CMK (cell line): Measurements from ENCODE around the gene FMNL3.
A peak's percentile ranks its signal among the peaks of the same experiment; 100 is the strongest.
"Not testable (repeated sequence)": the region's sequence is repeated elsewhere in the genome, so short reads cannot be mapped to it uniquely, and the experiment has no call there.

ENCODE experiments used
- DNase-seq: peaks from one replicate; pipeline ENCODE4 v3.0.0-alpha.2; 2010; ENCODE audit warnings: low read depth

FMNL3 gene

GRCh38 chr12:49632986-49633702 is 74.1 kb downstream of the FMNL3 start:
- DNase-seq = no peak

GRCh38 chr12:49632401-49632800 is 74.8 kb downstream of the FMNL3 start:
- no peak for DNase-seq

DNA sequence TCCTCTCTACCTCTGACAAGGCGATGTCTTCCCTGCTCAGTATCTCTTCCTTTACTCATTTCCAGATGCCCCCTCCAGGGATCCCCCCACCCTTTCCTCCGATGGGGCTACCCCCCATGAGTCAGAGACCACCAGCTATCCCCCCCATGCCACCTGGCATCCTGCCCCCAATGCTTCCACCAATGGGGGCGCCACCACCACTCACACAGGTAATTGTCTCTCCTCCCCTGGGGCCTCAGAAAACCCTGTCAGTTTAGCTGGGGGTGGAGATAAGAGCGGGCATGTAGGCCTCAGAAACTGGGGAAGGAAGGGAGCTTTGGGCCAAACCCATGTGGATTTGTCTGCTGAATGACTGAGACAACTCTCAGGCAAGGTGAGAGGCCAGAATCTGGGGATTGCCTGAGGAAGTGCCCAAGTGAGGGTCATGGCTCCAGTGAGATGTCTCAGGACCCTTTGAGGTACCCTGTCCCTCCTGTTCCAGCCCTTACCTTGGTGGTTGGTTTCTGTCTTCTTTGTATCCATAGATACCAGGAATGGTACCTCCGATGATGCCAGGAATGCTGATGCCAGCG is 75.8 kb downstream of the FMNL3 start:
- no peak for DNase-seq

GRCh38 chr12:49627752-49628360 is 79.3 kb downstream of the FMNL3 start:
- no peak for DNase-seq

GRCh38 chr12:49626836-49627235 is 80.4 kb downstream of the FMNL3 start:
- no peak for DNase-seq

- DNase-seq = no peak
These were observed 80.9 kb downstream of the FMNL3 start for GRCh38 chr12:49626169-49626835.

- no peak for DNase-seq
These were observed 82.2 kb downstream of the FMNL3 start for GRCh38 chr12:49624921-49625577.

- DNase-seq = peak; percentile 75
These were observed 83.9 kb downstream of the FMNL3 start, which contains the start of gene PRPF40B for GRCh38 chr12:49623142-49623904. TSS of gene PRPF40B (plus strand) at chr12:49623561. CDS start at chr12:49623591, 30 bp downstream.

- DNase-seq = peak; percentile 27
These were observed 84.6 kb downstream of the FMNL3 start for GRCh38 chr12:49622501-49623141.

- DNase-seq = no peak
These were observed 85.3 kb downstream of the FMNL3 start for GRCh38 chr12:49621651-49622500.

DNA sequence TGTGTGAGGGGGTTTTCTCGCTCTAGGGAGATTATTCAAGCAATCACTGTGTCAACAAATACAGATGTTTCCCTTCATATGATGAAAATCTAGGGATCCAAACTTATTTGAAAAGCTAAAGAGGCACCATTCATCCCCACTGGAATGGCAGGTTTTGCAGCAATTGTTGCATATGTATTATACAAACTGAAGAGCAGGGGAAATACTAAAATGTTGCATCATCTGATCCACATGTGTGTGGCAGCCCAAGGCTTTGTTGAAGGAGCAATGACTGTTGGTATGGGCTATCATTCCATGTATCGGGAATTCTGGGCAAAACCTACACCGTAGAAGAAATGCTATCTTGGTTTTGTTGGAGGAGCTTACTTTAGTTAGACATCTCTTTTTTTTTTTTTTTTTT is 87.9 kb downstream of the FMNL3 start:
- no peak for DNase-seq

DNA sequence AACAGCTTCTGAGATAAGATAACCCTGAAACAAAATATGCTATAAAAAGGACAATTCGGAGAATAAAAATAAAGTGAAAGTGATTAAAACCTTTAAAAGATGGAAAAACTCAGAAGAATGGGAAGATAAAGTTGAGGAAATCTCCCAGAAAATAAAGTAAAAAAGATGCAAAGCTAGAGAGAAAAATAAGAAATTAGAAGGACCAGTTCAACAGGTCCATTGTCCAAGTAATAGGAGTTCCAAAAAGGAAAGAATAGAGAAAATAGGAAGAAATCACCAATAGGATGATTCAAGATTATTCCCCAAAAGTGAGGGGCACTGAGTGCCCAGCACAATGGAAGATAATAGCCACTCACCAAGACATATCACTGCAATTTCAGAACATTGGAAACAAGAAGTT is 88.6 kb downstream of the FMNL3 start:
- DNase-seq = no peak

DNA sequence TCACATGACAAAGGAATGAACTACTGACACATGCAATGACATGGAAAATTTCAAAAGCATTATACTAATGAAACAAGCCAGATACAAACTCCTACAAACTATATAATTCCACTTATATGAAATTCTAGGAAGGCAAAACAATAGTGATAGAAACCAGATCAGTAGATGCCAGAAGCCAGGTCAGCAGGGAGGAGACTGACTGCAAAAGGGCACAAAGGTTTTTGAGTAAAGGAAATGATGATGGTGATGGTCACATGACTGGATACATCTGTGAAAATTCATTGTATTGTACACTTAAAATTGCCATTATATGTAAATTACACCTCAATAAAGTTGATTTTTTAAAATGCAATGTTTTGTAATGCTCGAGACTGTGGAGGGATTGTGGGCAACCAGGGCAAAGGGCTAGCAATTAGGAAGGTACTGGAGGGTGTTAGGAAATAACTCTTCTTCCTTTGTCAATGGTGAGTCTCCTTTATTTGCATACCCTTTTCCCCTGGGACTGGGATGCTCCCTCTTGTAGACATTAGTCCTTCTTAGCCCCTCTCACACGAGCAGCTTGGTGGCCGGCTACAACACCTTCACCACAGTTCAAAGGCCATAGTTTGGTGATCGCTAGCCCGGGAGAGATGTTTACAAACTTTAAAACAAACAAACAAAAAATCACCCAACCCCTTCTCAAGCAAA is 90.5 kb downstream of the FMNL3 start:
- no peak for DNase-seq

DNA sequence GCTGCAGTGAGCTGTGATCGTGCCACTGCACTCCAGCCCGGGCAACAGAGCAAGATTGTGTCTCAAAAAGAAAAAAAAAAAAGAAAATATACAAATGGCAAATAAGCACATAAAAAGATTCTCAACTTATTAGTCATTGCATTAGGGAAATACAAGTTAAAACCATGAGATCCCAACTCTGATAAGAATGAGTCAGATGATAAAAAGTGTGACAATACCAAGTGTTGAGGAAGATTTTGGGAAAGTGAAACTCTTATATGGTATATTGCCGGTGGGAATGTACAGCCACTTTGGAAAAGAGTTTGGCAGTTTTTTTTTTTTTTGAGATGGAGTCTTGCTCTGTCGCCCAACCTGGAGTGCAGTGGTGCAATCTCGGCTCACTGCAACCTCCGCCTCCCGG is 91.5 kb downstream of the FMNL3 start:
- DNase-seq = no peak

- DNase-seq = no peak
These were observed 95.0 kb downstream of the FMNL3 start for GRCh38 chr12:49612210-49612609.

- DNase-seq = not testable (repeated sequence)
These were observed 96.4 kb downstream of the FMNL3 start for GRCh38 chr12:49610785-49611184.

DNA sequence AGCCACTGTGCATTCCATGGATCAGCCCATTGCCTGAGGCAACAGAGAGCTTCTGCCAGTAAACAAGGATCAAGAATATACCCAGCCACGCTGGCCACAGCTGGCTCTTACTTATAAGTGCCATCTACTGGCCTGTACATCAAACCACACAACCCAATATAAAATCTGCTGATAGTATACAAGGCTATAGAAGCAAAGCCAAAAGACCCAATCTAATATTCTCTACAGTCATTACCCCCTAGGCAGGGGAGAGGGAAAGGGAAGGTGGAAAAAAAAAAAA is 97.4 kb downstream of the FMNL3 start:
- no peak for DNase-seq

DNA sequence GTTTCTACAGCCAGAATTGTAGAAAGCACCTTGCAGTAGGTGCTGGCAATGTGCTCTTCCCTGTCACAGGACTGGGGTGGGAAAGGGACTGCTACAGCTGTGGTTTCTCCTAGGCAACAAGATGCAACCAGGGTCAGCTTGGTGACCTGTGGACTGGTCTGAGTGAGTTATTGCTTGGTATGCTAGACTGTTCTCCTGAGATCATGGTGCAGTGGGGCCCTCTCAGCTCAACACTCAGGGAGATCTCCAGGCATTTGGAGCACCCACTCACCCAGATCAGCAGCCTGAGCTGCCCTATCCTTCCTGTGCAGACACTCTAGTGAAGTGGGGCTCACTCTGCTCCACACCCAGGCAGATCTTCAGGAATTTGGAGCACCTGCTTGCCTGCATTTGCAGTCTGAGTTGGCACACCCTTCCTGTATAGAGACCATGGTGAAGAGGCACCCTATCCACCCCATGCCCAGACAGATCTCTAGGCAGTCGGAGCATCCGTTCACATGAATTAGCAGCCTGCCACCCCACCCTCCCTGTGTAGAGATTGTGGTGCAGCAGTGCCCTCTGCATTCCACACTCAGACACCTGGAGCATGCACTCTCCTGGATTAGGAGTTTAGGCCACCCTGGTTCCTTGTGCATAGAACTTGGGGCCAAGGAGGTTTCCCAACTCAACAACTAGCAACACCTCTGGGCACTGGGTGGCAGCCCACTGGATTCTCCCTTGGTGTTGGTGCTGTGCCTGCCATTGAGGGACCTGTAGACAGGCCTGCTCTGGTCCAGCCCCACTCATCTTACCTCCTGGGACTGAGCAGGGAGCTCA is 97.9 kb downstream of the FMNL3 start:
- DNase-seq = no peak

- not testable (repeated sequence) for DNase-seq
These were observed 101.7 kb downstream of the FMNL3 start, which contains the start of gene FAM186B for GRCh38 chr12:49605539-49605938. TSS of gene FAM186B (minus strand) at chr12:49605639. CDS start at chr12:49605477, 162 bp downstream.
